ENCODE measurements around the gene SLC1A7.

DNA sequence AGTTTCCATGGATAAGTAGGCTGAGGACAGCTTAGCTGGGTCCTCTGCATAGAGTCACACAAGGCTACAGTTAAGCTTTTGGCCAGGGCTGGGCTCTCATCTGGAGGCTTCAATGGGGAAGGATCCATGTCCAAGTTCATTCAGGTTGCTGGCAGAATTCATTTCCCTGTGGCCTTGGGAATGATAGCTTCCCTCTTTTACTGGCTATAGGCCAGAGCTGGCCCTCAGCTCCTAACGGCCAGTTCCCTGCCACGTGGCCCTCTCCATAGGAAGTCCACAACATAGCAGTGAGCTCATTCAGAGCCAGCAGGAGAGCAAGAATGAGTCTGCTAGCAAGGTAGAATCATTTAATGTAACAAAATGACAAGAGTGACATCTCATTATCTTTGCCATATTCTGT lies 95.5 kb downstream of the SLC1A7 start:
- no peak for TF ChIP-seq EGR1 (IDR thresholded peaks at IDR 0.05; ENCODE audit: low read depth)
- TF ChIP-seq, protein P1, sequence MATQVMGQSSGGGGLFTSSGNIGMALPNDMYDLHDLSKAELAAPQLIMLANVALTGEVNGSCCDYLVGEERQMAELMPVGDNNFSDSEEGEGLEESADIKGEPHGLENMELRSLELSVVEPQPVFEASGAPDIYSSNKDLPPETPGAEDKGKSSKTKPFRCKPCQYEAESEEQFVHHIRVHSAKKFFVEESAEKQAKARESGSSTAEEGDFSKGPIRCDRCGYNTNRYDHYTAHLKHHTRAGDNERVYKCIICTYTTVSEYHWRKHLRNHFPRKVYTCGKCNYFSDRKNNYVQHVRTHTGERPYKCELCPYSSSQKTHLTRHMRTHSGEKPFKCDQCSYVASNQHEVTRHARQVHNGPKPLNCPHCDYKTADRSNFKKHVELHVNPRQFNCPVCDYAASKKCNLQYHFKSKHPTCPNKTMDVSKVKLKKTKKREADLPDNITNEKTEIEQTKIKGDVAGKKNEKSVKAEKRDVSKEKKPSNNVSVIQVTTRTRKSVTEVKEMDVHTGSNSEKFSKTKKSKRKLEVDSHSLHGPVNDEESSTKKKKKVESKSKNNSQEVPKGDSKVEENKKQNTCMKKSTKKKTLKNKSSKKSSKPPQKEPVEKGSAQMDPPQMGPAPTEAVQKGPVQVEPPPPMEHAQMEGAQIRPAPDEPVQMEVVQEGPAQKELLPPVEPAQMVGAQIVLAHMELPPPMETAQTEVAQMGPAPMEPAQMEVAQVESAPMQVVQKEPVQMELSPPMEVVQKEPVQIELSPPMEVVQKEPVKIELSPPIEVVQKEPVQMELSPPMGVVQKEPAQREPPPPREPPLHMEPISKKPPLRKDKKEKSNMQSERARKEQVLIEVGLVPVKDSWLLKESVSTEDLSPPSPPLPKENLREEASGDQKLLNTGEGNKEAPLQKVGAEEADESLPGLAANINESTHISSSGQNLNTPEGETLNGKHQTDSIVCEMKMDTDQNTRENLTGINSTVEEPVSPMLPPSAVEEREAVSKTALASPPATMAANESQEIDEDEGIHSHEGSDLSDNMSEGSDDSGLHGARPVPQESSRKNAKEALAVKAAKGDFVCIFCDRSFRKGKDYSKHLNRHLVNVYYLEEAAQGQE (IDR thresholded peaks at IDR 0.05; ENCODE audit: low read depth) = no peak
- no peak for TF ChIP-seq POLR2AphosphoS5 (IDR thresholded peaks at IDR 0.05; ENCODE audit: low read depth, low read length)
- TF ChIP-seq POLR2A (IDR thresholded peaks at IDR 0.05; ENCODE audit: borderline replicate concordance, extremely low read depth, insufficient read depth, insufficient read length) = no peak
- TF ChIP-seq EZH2phosphoT487 (IDR thresholded peaks at IDR 0.05; ENCODE audit: borderline replicate concordance) = no peak
- no peak for TF ChIP-seq CTCF (IDR thresholded peaks at IDR 0.05 in 2 of 3, conservative IDR thresholded peaks at IDR 0.05 in 1 of 3; ENCODE audit: borderline replicate concordance in 1 of 3, insufficient read depth in 1 of 3, low read depth in 2 of 3, low read length in 2 of 3)
- no peak for TF ChIP-seq SRF (IDR thresholded peaks at IDR 0.05; ENCODE audit: low read depth)
- no peak for TF ChIP-seq RAD21 (IDR thresholded peaks at IDR 0.05; ENCODE audit: low read depth)
- TF ChIP-seq MAX (IDR thresholded peaks at IDR 0.05) = no peak

Data from HCT116 (cell line).